Hippocampal formation (tissue), 2 donors: ENCODE data around the gene PCDHA13.
"Not testable (repeated sequence)": the region's sequence is repeated elsewhere in the genome, so short reads cannot be mapped to it uniquely, and the experiment has no call there.

Source experiments
- DNase-seq, 2 donors: peaks; one replicate each; lab custom pipeline; 2025; lab: John Stamatoyannopoulos, UW

Gene PCDHA13, protein sequence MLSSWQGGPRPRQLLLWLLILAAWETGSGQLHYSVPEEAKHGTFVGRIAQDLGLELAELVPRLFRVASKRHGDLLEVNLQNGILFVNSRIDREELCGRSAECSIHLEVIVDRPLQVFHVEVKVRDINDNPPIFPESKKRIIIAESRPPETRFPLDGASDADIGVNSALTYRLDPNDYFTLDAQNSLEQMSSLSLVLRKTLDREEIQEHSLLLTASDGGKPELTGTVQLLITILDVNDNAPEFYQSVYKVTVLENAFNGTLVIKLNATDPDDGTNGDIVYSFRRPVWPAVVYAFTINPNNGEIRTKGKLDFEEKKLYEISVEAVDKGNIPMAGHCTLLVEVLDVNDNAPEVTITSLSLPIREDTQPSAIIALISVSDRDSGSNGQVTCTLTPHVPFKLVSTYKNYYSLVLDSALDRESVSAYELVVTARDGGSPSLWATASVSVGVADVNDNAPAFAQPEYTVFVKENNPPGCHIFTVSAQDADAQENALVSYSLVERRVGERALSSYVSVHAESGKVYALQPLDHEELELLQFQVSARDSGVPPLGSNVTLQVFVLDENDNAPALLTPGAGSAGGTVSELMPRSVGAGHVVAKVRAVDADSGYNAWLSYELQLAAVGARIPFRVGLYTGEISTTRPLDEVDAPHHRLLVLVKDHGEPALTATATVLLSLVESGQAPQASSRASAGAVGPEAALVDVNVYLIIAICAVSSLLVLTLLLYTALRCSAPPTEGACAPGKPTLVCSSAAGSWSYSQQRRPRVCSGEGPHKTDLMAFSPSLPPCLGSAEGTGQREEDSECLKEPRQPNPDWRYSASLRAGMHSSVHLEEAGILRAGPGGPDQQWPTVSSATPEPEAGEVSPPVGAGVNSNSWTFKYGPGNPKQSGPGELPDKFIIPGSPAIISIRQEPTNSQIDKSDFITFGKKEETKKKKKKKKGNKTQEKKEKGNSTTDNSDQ

DNA sequence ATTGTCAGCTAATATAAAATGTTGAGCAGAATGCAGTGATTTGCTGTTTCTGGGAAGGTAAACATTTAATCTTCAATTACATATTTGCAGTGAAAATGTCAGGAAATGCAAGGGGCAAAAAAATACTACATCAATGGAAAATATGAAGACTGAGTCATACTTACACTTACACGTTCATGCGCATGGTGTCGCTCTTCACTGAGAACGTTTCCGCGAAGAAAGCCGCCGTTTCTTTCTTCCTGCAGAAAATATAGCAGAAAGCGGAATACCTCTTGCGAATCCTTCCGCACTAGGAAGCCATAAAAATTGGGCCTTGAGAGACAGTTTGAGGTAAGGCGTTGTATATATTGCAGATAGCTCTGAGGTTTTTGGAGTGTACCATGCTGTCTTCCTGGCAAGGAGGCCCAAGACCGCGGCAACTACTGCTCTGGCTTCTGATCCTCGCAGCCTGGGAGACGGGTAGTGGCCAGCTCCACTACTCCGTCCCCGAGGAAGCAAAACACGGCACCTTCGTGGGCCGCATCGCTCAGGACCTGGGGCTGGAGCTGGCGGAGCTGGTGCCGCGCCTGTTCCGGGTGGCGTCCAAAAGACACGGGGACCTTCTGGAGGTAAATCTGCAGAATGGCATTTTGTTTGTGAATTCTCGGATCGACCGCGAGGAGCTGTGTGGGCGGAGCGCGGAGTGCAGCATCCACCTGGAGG lies at the start of gene PCDHA13:
TSS of gene PCDHA13 (plus strand) at position 236 of the 702 bp plus-strand sequence. CDS start at position 381, 145 bp downstream.
- DNase-seq = no peak

DNA sequence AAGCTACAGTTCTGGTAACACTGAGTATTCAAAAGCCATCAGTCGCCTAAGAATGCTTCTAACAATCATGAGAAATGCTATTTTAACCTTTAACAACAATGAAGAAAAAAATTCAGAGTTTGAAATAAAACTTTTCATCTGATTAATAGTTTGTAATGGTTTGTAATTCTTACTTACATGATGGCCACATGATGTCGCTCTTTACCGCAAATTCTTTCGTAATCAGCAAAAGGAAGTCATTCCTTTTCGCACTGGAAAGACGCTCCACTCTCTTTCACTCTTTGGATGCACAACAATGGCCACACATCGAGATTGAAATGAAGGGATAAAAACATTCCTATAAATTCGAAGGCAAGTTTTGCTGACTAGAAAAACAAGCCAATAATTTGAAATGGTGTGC lies 47.9 kb upstream of the PCDHA13 start, which contains the start of gene PCDHA7:
TSS of gene PCDHA7 (plus strand) at position 277 of the 400 bp plus-strand sequence. CDS start at position 392, 115 bp downstream.
- DNase-seq = peak in 1 of 2 donors; percentile 9

DNA sequence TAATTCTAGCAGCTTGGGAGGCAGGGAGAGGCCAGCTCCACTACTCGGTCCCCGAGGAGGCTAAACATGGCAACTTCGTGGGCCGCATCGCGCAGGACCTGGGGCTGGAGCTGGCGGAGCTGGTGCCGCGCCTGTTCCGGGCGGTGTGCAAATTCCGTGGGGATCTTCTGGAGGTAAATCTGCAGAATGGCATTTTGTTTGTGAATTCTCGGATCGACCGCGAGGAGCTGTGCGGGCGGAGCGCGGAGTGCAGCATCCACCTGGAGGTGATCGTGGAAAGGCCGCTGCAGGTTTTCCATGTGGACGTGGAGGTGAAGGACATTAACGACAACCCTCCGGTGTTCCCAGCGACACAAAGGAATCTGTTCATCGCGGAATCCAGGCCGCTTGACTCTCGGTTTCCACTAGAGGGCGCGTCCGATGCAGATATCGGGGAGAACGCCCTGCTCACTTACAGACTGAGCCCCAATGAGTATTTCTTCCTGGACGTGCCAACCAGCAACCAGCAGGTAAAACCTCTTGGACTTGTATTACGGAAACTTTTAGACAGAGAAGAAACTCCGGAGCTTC lies 47.4 kb upstream of the PCDHA13 start:
- not testable (repeated sequence) for DNase-seq

DNA sequence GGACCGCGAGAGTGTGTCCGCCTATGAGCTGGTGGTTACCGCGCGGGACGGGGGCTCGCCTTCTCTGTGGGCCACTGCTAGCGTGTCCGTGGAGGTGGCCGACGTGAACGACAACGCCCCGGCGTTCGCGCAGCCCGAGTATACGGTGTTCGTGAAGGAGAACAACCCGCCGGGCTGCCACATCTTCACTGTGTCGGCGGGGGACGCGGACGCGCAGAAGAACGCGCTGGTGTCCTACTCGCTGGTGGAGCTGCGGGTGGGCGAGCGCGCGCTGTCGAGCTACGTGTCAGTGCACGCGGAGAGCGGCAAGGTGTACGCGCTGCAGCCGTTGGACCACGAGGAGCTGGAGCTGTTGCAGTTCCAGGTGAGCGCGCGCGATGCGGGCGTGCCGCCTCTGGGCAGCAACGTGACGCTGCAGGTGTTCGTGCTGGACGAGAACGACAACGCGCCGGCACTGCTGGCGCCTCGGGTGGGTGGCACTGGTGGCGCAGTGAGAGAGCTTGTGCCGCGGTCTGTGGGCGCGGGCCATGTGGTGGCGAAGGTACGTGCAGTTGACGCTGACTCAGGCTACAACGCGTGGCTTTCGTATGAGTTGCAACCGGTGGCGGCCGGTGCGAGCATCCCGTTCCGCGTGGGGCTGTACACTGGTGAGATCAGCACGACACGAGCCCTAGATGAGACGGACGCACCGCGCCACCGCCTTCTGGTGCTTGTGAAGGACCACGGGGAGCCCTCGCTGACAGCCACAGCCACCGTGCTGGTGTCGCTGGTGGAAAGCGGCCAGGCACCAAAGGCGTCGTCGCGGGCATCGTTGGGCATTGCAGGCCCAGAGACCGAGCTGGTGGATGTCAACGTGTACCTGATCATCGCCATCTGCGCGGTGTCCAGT lies 46.1 kb upstream of the PCDHA13 start:
- DNase-seq = no peak

DNA sequence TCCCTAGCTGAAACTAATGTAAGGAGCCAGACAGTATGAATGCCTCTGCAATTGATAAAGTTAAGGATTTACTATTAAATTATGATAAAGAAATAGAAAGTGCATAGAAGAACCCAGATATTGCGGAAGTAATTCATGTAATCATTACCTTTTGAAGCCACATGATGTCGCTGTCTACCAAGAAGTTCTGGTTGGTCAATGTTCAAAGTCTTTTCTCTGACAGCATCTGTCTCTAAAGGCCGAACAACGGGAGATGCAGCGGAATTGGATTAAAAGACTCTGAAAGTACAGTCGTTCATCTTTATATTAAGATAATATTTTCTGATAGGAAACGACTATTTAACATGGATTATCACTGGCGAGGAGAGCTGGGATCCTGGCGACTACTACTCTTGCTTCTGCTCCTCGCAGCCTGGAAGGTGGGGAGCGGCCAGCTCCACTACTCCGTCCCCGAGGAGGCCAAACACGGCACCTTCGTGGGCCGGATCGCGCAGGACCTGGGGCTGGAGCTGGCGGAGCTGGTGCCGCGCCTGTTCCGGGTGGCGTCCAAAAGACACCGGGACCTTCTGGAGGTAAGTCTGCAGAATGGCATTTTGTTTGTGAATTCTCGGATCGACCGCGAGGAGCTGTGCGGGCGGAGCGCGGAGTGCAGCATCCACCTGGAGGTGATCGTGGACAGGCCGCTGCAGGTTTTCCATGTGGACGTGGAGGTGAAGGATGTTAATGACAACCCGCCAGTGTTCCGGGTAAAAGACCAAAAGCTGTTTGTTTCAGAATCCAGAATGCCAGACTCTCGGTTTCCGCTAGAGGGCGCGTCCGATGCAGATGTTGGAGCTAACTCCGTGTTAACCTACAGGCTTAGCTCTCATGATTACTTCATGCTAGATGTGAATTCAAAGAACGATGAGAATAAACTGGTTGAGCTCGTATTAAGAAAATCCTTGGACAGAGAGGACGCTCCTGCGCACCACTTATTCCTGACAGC lies 40.7 kb upstream of the PCDHA13 start, which contains the start of gene PCDHA8:
TSS of gene PCDHA8 (plus strand) at position 210 of the 985 bp plus-strand sequence. CDS start at position 345, 135 bp downstream.
- DNase-seq = peak; percentile 39 to 43

DNA sequence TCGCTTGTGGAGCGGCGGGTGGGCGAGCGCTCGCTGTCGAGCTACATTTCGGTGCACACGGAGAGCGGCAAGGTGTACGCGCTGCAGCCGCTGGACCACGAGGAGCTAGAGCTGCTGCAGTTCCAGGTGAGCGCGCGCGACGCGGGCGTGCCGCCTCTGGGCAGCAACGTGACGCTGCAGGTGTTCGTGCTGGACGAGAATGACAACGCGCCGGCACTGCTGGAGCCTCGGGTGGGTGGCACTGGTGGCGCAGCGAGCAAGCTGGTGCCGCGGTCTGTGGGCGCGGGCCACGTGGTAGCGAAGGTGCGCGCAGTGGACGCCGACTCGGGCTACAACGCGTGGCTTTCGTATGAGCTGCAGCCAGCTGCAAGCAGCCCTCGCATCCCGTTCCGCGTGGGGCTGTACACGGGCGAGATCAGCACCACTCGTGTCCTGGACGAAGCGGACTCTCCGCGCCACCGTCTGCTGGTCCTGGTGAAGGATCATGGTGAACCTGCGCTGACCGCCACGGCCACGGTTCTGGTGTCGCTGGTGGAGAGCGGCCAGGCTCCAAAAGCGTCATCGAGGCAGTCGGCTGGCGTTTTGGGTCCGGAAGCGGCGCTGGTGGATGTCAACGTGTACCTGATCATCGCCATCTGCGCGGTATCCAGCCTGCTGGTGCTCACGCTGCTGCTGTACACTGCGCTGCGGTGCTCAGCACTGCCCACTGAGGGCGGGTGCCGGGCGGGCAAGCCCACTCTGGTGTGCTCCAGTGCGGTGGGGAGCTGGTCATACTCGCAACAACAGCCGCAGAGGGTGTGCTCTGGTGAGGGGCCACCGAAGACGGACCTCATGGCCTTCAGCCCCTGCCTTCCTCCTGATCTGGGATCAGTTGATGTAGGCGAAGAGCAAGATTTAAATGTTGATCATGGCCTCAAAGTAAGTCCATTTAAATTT lies 38.9 kb upstream of the PCDHA13 start:
- no peak for DNase-seq

DNA sequence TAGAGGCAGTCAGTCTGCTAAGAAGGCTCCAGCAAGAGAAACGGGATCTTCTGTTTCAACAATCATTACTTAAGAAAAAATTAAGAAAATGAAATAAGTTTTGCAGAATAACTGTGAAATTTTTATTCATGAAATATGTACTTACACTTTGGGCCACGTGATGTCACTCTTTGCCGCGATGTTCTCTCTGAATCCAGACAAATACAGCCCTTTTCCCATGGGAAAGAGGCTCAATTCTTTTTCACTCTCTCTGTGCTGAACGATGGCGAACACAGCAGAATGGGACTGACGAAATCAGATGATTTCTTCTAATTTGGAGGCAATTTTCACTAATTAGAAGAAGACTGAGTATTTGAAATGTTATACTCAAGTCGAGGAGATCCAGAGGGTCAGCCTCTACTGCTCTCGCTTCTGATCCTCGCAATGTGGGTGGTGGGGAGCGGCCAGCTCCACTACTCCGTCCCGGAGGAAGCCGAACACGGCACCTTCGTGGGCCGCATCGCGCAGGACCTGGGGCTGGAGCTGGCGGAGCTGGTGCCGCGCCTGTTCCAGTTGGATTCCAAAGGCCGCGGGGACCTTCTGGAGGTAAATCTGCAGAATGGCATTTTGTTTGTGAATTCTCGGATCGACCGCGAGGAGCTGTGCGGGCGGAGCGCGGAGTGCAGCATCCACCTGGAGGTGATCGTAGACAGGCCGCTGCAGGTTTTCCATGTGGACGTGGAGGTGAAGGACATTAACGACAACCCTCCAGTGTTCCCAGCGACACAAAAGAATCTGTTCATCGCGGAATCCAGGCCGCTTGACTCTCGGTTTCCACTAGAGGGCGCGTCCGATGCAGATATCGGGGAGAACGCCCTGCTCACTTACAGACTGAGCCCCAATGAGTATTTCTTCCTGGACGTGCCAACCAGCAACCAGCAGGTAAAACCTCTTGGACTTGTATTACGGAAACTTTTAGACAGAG lies 33.5 kb upstream of the PCDHA13 start, which contains the start of gene PCDHA9:
TSS of gene PCDHA9 (plus strand) at position 244 of the 964 bp plus-strand sequence. CDS start at position 358, 114 bp downstream.
- not testable (repeated sequence) for DNase-seq

DNA sequence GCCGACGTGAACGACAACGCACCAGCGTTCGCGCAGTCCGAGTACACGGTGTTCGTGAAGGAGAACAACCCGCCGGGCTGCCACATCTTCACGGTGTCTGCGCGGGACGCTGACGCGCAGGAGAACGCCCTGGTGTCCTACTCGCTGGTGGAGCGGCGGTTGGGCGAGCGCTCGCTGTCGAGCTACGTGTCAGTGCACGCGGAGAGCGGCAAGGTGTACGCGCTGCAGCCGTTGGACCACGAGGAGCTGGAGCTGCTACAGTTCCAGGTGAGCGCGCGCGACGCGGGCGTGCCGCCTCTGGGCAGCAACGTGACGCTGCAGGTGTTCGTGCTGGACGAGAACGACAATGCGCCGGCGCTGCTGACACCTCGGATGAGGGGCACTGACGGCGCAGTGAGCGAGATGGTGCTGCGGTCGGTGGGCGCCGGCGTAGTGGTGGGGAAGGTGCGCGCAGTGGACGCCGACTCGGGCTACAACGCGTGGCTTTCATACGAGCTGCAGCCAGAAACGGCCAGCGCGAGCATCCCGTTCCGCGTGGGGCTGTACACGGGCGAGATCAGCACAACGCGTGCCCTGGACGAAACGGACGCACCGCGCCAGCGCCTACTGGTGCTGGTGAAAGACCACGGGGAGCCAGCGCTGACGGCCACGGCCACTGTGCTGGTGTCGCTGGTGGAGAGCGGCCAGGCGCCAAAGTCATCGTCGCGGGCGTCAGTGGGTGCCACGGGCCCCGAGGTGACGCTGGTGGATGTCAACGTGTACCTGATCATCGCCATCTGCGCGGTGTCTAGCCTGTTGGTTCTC lies 31.9 kb upstream of the PCDHA13 start:
- not testable (repeated sequence) for DNase-seq

DNA sequence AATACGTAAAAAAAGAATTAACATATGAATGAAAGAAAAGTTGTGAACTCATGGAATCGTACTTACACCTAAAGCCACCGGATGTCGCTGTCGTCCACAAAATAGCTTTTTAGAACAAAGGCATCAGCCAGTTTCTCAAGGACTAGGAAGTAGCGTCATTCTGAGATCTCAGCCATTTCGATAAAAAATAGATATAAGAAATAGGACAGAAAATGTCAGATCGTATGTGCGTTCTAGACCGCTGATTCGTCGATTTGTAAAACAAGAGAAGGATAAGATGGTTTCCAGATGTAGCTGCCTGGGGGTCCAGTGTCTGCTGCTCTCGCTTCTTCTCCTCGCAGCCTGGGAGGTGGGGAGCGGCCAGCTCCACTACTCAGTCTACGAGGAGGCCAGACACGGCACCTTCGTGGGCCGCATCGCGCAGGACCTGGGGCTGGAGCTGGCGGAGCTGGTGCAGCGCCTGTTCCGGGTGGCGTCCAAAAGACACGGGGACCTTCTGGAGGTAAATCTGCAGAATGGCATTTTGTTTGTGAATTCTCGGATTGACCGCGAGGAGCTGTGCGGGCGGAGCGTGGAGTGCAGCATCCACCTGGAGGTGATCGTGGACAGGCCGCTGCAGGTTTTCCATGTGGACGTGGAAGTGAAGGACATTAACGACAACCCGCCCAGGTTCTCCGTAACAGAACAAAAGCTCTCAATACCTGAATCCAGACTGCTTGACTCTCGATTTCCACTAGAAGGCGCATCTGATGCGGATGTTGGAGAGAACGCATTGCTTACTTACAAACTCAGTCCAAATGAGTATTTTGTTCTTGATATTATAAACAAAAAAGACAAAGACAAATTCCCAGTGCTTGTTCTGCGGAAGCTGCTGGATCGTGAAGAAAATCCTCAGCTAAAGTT lies 25.9 kb upstream of the PCDHA13 start, which contains the start of gene PCDHA10:
TSS of gene PCDHA10 (plus strand) at position 126 of the 903 bp plus-strand sequence. CDS start at position 278, 152 bp downstream.
- DNase-seq = peak in 1 of 2 donors; percentile 48

DNA sequence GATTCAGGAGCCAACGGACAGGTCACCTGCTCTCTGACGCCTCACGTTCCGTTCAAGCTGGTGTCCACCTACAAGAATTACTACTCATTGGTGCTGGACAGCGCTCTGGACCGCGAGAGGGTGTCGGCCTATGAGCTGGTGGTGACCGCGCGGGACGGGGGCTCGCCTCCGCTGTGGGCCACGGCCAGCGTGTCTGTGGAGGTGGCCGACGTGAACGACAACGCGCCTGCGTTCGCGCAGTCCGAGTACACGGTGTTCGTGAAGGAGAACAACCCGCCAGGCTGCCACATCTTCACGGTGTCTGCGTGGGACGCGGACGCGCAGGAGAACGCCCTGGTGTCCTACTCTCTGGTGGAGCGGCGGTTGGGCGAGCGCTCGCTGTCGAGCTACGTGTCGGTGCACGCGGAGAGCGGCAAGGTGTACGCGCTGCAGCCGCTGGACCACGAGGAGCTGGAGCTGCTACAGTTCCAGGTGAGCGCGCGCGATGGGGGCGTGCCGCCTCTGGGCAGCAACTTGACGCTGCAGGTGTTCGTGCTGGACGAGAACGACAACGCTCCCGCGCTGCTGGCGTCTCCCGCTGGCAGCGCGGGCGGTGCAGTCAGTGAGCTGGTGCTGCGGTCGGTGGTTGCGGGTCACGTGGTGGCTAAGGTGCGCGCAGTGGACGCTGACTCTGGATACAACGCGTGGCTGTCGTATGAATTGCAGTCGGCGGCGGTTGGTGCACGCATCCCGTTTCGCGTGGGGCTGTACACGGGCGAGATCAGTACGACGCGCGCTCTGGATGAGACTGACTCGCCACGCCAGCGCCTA lies 24.5 kb upstream of the PCDHA13 start:
- no peak for DNase-seq

DNA sequence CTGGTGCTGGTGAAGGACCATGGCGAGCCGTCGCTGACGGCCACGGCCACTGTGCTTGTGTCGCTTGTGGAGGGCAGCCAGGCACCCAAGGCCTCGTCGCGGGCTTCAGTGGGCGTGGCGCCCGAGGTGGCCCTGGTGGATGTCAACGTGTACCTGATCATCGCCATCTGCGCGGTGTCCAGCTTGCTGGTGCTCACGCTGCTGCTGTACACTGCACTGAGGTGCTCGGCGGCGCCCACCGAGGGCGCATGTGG lies 24.0 kb upstream of the PCDHA13 start:
- DNase-seq = no peak

DNA sequence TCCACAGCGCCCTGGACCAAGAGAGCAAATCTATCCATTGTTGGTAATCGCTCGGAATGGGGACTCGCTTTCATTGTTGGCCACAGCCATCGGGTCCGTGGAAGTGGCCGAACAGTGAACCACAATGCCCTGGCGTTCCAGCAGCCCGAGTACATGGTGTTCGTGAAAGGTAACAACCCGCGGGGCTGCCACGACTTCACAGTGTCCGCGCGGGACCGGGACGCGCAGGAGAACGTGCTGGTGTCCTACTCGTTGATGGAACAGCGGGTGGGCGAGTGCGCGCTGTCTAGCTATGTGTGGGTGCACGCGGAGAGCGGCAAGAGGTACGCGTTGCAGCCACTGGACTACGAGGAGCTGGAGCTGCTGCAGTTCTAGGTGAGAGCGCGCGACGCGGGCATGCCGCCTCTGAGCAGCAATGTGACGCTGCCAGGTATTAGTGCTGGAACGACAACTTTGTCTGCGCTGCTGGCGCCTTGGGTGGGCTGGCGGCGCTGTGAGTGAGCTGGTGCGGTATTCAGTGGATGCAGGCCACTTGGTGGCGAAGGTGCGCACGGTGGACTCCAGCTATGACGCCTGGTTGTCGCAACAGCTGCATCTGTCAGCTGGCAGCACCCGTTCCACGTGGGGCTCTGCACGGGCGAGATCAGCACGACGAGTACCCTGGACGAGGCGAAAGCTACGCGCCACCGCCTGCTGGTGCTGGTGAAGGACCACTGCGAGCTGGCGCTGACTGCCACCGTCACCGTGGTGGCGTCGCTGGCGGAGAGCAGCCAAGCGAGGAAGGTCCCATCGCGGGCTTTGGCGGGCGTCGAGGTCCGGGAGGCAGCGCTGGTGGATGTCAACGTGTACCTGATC lies 19.3 kb upstream of the PCDHA13 start:
- DNase-seq = no peak
